GM12878 (cell line): ENCODE results near the gene SLC24A3. TPM values are rescaled to one million over a fixed set of nuclear protein-coding genes. Genes with fewer than 3 reads are reported as not detected.

ENCODE experiments used
- ATAC-seq: fragments of 200-7000 bp; cut with Tn5 transposase; 3 replicates; pipeline ENCODE4 v1.9.1; 2020; ENCODE audit warnings: mild to moderate bottlenecking, moderate library complexity
- BruUV-seq: library from RNA; stranded (reverse); fragments of 400-500 nt; replicated peaks from 2 replicates; lab custom pipeline; 2021; lab: Mats Ljungman, UMichigan
- CTCF ChIA-PET: fragments of 300-600 bp; sonication (Branson Sonifier 250); formaldehyde crosslinking; extraction: SDS; loops from one replicate; lab custom pipeline; 2021; ENCODE audit warnings: inconsistent platforms; lab: Yijun Ruan, JAX
- POLR2A ChIA-PET: fragments of 350-600 bp; formaldehyde crosslinking; extraction: SDS; loops from one replicate; lab custom pipeline; 2021; ENCODE audit warnings: inconsistent platforms; lab: Charles Lee
- RAD21 ChIA-PET: fragments of 300-600 bp; sonication (Branson Sonifier 250); formaldehyde crosslinking; loops from one replicate; lab custom pipeline; 2023; ENCODE audit warnings: antibody characterized with exemption; ENCODE audit not compliant: unreplicated experiment; lab: Charles Lee
- SMC1A ChIA-PET: fragments of 300-600 bp; sonication (Branson Sonifier 250); formaldehyde crosslinking; loops from one replicate; lab custom pipeline; 2023; ENCODE audit not compliant: unreplicated experiment, uncharacterized antibody; lab: Charles Lee
- DNase-seq: peaks from one replicate; pipeline ENCODE4 v3.0.0-alpha.2; 2011; ENCODE audit warnings: low read depth, low spot score
- FAIRE-seq: peaks from 3 replicates; lab custom pipeline; 2011; peaks lifted over from hg19 to GRCh38; lab: Jason Lieb, UNC
- H2AFZ ChIP-seq: 2 replicates; pipeline ENCODE4 v1.6.0; 2011; ENCODE audit warnings: low read depth, low read length, control low read depth; ENCODE audit not compliant: control insufficient read depth
- H3K27ac ChIP-seq: 2 replicates; pipeline ENCODE4 v1.5.1; 2011; ENCODE audit warnings: control low read depth; ENCODE audit not compliant: control insufficient read depth, insufficient read depth
- H3K27me3 ChIP-seq, 2 experiments: replicated peaks in 1 of 2; 2 replicates each; pipeline versions ENCODE4 v1.6.0 to v1.6.1; 2011; ENCODE audit warnings: low read length in 1 of 2; ENCODE audit not compliant: control insufficient read depth in 2 of 2, insufficient read depth in 2 of 2
- H3K36me3 ChIP-seq, 2 experiments: 2 replicates each; pipeline ENCODE4 v1.5.1; 2011; ENCODE audit warnings: low read length in 1 of 2; ENCODE audit not compliant: control insufficient read depth in 2 of 2, insufficient read depth in 2 of 2
- H3K4me1 ChIP-seq: 2 replicates; pipeline ENCODE4 v1.6.1; 2011; ENCODE audit warnings: mild to moderate bottlenecking, low read length, moderate library complexity, mixed read lengths; ENCODE audit not compliant: control insufficient read depth, insufficient read depth
- H3K4me2 ChIP-seq: 2 replicates; pipeline ENCODE4 v1.6.0; 2011; ENCODE audit warnings: control low read depth; ENCODE audit not compliant: control insufficient read depth, insufficient read depth
- H3K4me3 ChIP-seq: fragments of 200-600 bp; sonication (generic); 2 replicates; pipeline ENCODE4 v1.5.1; 2016
- H3K79me2 ChIP-seq: 2 replicates; pipeline ENCODE4 v1.6.0; 2011; ENCODE audit warnings: low read length; ENCODE audit not compliant: control insufficient read depth, insufficient read depth
- H3K9ac ChIP-seq: 2 replicates; pipeline ENCODE4 v1.8.0; 2011; ENCODE audit warnings: low read length, control low read depth, mixed read lengths; ENCODE audit not compliant: control insufficient read depth, insufficient read depth
- H3K9me3 ChIP-seq: replicated peaks from 3 replicates; pipeline ENCODE4 v1.5.1; 2011; ENCODE audit warnings: mild to moderate bottlenecking, low read length; ENCODE audit not compliant: control insufficient read depth, insufficient read depth
- H4K20me1 ChIP-seq: 2 replicates; pipeline ENCODE4 v1.6.0; 2011; ENCODE audit not compliant: control insufficient read depth, insufficient read depth
- CBFB ChIP-seq: IDR thresholded peaks from 2 replicates; pipeline ENCODE4 v1.6.1; 2016; ENCODE audit warnings: antibody characterized with exemption, low read depth
- CBX5 ChIP-seq: sonication (generic); IDR thresholded peaks from 2 replicates; pipeline ENCODE4 v1.6.1; 2016; ENCODE audit warnings: low read depth, moderate library complexity, mild to moderate bottlenecking, inconsistent platforms
- JUND ChIP-seq: IDR thresholded peaks from 2 replicates; pipeline ENCODE4 v1.6.1; 2012; ENCODE audit warnings: low read depth, mild to moderate bottlenecking, low read length, improper control_type of control experiment, moderate library complexity
- KDM1A ChIP-seq: fragments of 200-600 bp; sonication (generic); IDR thresholded peaks from 2 replicates; pipeline ENCODE4 v1.6.1; 2016; ENCODE audit warnings: borderline replicate concordance
- MYC ChIP-seq: IDR thresholded peaks from 2 replicates; pipeline ENCODE4 v1.6.1; 2011; ENCODE audit warnings: mild to moderate bottlenecking, low read length, moderate library complexity, inconsistent platforms; ENCODE audit not compliant: insufficient read depth, insufficient replicate concordance, insufficient read length, severe bottlenecking
- RBBP5 ChIP-seq: fragments of 200-600 bp; sonication (generic); conservative IDR thresholded peaks from 2 replicates; pipeline ENCODE4 v1.6.1; 2016
- WRNIP1 ChIP-seq: IDR thresholded peaks from 2 replicates; pipeline ENCODE4 v1.6.1; 2011; ENCODE audit warnings: low read depth, low read length, improper control_type of control experiment, borderline replicate concordance
- WGBS: methylation state at CpG from one replicate; pipeline ENCODE4 v1.1.6; 2016; ENCODE audit warnings: low lambda C conversion rate; ENCODE audit not compliant: insufficient replicate concordance, insufficient coverage; ENCODE audit errors: missing lambda C conversion rate; 5-methylcytosine and 5-hydroxymethylcytosine counted together
- in situ Hi-C: fragments of 300-500 bp; cut with MboI; formaldehyde crosslinking; loops from 9 replicates; pipeline ENCODE4 v1.14.3; 2018; ENCODE audit warnings: mixed read lengths
- intact Hi-C: fragments of 100-400 bp; cut with micrococcal nuclease; formaldehyde crosslinking; loops from one replicate; pipeline ENCODE4 v1.14.2; 2022; ENCODE audit not compliant: unreplicated experiment
- polyA plus RNA-seq, 11 experiments: library from polyadenylated mRNA; depleted of rRNA in 4 of 11; unstranded in 6 of 11; stranded (reverse) in 5 of 11; fragments of >200 nt; fragmentation: Nextera tagmentation in 4 of 11; fragmentation: Illumina TruSeq in 1 of 11; extraction: Ambion mirVana in 4 of 11; extraction: Trizol in 1 of 11; gene quantifications; 1 replicate in 1 of 11; 2 replicates in 10 of 11; pipeline versions ENCODE4 v1.2.1 to v1.2.3, GENCODE V29; 2011 to 2016; ENCODE audit warnings: inconsistent platforms in 2 of 11, missing spikeins in 2 of 11, low read depth in 1 of 11
- total RNA-seq, 4 experiments: library from RNA; depleted of rRNA in 3 of 4; stranded (reverse); fragments of >200 nt in 3 of 4; fragmentation: Illumina TruSeq in 1 of 4; extraction: Trizol in 1 of 4; gene quantifications; 2 replicates each; pipeline versions ENCODE4 v1.2.1 to v1.2.3, GENCODE V29; 2013 to 2021
- TF ChIP-seq, protein P1 (sequence below): fragments of 450-650 bp; IDR thresholded peaks from 2 replicates; pipeline ENCODE4 v1.6.1; 2014; ENCODE audit warnings: mild to moderate bottlenecking

Gene SLC24A3
- total and polyA plus RNA-seq, 10 of the 15 experiments (the other 5 are each of a cell fraction or from before 2014, with no cell fraction given): 0.04 TPM; not detected in 9

DNA sequence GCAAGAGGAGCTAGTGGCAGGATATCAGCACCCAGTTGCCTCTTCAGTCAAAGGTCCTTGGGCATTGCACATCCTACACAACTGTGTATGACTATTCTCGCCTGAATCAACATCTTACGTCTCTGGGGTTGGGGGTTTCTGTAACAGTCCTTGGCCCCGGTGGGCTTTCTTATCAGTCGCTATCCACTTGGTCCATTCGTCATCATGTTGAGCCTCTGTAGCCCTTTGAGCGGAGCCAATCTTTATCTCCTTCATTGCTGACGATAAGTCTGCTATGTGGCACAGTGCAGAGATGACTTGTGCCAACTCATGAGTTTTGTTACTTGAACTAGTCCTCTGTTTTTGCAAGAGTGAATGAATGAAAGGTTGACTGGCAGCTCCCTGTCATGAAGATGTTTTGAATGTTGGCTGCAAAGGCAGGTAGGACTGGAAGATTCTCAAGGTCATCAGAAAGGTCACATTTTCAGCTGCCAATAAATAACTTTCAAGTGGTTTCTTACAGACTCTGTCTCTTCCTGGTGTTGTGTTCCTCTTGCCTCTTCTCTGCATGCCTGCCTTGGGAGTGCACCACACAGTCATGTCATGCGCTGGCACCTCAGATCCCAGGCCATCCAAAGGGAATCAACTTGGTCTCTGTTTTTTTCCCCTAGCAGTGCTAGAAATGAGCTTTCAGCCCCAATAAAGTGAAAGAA is 238.9 kb downstream of the SLC24A3 start:
- ChIA-PET RAD21 (no interaction called here), POLR2A (no interaction called here)
- H3K9me3 ChIP-seq: no peaks in the 10 kb centered on the region
- no peaks in the 10 kb centered on the region for H3K36me3 ChIP-seq
- in situ Hi-C loops: no loop called here
- TF ChIP-seq, protein P1, sequence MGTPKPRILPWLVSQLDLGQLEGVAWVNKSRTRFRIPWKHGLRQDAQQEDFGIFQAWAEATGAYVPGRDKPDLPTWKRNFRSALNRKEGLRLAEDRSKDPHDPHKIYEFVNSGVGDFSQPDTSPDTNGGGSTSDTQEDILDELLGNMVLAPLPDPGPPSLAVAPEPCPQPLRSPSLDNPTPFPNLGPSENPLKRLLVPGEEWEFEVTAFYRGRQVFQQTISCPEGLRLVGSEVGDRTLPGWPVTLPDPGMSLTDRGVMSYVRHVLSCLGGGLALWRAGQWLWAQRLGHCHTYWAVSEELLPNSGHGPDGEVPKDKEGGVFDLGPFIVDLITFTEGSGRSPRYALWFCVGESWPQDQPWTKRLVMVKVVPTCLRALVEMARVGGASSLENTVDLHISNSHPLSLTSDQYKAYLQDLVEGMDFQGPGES: no peak
- TF ChIP-seq MYC (no peak), CBX5 (no peak), RBBP5 (no peak), WRNIP1 (no peak), KDM1A (no peak), JUND (no peak), CBFB (no peak)
- TF ChIP-seq, all 136 proteins: peak for 0
- Histone ChIP-seq H3K27ac (no peak overlapping the region), H3K4me1 (no peaks in the 10 kb centered on the region), H3K4me2 (no peak overlapping the region), H3K4me3 (no peak overlapping the region), H3K9ac (no peak overlapping the region), H2AFZ (no peak overlapping the region), H3K79me2 (no peaks in the 10 kb centered on the region), H3K27me3 (no peaks in the 10 kb centered on the region; a peak in 1 of 4 replicates), H4K20me1 (no peaks in the 10 kb centered on the region)
- ATAC-seq (no peak), DNase-seq (no peak), FAIRE-seq (no peak)
- WGBS: 31% methylated on average over 8 of the region's 8 CpGs
- SMC1A ChIA-PET: no interaction called here
- no TSS peak for BruUV-seq
- intact Hi-C loops: no loop called here
- CTCF ChIA-PET: no interaction called here
